HG03469 (cell line): ENCODE data around the gene RPS6KA5.
"Not testable (repeated sequence)": the region's sequence is repeated elsewhere in the genome, so short reads cannot be mapped to it uniquely, and the experiment has no call there.

Experiments used
- ATAC-seq: cut with Tn5 transposase; IDR thresholded peaks from one replicate; pipeline ENCODE4 v1.9.1; 2021; ENCODE audit warnings: mild to moderate bottlenecking, moderate library complexity, moderate number of reproducible peaks; ENCODE audit not compliant: unreplicated experiment

Gene RPS6KA5

DNA sequence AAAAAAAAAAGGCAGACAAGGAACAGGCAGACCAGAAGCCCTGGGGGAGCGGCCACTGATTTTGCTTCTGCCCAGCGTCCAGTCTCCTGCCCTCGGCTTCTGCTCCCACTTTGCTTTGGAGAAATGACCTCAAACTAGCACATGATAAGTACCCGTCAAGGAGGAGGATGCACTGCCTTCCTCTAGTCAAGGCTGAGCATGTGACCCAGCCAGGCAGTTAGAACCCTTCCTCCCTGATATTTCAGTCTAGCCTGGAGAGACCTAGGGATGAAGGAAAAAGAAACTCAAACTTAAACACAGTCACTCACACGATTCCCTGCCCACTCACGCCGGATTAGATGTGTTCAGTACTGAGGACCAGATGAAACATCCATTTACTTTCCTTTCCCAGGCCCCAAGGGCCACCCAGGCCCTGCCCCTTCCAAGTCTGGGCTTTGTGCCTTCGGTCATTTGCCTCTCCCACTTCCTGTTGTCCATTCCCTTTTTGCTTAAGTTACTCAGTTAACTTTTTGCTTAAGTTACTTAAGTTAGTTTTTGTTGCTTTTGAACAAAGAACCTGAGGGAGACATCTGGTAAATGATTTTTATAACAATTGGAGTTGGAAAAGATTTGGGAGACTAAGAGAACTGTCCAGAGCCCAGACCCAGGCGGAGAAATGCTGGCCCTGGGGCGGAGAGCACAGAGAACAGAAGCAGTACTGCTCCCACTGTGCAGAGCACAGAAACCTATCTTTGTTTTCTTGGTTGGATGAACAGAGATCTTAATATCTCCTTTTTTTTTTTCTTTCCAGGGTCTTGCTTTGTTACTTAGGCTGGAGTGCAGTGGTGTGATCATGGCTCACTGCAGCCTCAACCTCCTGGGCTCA lies 221.2 kb downstream of the RPS6KA5 start:
- no peak for ATAC-seq

DNA sequence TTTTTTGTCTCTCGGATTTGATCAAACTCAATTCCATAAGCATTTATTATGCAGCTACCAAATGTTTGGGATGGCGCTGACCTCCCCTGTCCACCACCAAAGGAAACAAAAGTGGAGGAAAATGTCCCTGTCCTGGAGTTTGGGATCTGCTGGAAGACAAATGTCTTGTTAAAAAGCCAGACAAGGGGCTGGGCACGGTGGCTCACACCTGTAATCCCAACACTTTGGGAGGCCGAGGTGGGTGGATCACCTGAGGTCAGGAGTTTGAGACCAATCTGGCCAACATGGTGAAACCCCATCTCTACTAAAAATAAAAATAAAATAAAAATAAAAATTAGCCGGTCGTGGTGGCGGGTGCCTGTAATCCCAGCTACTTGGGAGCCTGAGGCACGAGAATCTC lies 221.9 kb downstream of the RPS6KA5 start:
- ATAC-seq, result not testable (repeated sequence)

DNA sequence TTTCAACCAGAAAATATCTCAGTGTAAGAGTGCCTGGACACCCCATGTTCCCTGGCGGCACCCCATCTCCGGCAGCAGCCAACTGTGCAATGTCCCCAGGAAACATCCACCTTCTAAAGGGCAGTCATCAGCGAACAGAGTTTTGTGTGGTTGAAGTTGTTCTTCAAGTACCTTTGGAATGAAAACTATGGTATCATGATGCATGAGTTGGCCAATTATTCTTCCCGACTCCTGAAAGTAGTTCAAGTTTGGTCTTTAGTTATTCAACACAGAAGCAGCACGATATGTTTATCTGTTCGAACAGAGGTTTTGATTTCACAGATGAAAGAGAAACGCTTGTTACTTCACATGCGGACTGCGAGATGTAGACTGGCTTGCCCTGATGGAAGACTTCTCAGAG lies 223.1 kb downstream of the RPS6KA5 start:
- ATAC-seq, result no peak

DNA sequence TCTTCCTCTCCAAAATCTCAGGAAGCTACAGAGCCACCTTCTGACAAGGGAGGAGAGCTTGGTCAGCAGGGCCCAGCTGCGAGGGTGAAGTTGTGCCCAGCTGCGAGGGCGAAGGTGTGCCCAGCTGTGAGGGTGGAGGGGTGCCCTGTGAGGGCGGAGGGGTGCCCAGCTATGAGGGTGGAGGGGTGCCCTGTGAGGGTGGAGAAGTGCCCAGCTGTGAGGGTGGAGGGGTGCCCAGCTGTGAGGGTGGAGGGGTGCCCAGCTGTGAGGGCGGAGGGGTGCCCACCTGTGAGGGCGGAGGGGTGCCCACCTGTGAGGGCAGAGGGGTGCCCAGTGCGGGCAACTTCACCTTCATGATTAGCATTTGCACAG lies 223.8 kb downstream of the RPS6KA5 start:
- ATAC-seq, result no peak

DNA sequence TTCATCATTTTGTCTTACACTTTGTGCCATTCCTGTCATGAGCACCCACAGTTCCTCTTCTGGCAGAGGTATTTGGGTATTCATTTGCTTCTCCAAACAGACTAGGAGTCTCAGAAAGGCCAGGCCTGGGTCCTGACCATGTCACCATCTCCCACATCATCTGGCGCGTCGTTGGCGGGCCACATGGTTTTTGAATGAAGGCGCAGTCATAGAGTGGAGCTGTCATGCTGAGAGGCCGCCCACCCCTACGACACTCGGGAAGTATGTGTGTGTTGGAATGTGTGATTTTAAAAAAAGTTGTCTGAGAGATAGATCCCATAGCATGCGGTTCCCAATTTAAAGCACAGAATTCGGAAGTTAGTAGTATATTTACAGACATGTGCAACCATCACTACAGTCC lies 228.6 kb downstream of the RPS6KA5 start:
- no peak for ATAC-seq

DNA sequence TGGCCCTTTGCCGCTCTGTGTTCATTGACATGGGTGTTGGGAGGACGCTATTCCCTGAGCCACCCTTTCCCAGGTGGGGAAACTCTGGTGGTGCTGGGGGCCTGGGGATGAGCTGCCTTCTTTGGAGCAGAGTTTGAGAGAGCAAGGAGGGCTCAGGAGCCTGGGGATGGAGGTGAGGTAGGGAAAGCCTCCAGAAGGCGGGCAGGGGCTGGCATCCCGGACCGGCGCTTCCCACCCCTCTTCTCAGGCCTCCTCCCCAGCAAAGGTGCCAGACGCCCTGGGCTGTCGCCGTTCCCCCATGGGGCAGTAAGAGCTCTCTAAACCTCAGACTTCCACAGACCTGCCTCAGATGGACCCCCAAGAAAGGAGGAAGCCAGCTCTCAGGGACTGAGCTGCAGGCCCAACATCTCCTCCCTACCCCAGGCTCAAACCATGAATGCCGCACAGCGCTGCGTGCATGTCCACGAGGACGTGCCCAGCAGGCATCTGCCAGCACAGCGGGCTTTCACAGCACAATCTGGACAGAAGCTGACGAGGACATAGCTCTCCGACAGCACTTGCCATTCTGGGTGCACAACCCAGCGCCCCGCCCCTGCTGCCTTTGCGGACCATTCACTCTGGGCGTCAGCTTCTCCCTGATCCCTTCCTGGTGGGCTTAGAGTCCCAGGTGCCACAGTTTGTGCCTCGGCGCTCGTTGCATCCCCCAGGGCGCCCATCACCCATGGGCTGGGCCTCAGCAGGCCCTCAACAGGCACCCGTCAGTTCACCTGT lies 229.3 kb downstream of the RPS6KA5 start:
- ATAC-seq, result no peak

DNA sequence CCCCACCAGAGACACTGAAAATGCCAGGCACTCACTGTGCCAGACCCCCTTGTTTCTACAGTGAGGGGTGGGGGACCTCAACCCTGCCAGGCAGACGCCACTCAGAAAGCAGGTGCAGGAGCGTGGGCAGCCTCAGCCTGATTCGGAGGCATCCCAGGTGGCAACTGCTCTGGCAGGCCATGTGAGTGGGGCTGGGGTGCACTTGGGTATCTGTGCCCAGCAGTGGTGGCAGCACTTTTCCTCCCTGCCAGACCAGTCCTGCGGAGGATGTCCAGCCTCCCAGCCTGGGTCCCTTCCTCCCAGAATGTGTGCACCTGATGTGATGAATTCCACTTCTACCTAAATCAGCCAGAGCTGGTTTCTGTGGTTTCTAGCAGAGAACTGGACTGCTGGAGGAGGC lies 230.8 kb downstream of the RPS6KA5 start:
- no peak for ATAC-seq

DNA sequence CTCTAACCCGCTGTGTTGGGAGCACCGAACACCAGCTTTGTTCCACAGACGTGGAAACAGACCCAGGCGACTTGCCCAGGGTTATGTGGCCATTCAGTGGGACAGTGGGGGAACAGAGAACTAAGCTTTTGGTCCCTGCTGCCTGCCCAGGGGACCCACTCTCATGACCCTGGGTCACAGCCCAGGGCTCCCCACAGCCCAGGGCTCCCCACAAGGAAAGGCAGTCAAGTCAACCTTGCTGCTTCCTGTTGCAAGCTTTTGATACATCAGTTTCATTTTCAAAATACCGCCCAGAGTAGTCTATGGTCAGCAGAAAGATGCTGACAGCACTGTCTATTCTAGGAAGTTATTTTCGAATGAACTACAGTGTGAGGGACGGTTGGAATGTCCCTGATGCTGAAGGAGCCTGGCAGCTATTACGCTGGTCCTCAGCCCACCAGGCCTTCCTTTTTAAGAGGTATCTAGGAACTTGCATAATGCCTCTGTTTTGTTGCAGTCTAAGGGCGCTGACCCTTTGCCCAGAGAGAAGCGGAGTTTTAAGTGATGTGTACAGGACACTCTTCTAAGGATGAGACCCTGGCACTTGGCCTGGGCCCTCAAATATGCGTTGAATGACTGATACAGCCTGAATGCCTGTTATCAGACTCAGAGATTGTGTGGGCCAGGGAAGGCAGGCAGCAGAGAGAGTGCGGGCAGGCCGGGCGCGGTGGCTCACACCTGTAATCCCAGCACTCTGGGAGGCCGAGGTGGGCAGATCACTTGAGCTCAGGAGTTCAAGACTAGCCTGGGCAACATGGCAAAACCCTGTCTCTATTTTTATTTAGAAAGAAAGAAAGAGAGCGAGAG lies 231.6 kb downstream of the RPS6KA5 start:
- no peak for ATAC-seq

DNA sequence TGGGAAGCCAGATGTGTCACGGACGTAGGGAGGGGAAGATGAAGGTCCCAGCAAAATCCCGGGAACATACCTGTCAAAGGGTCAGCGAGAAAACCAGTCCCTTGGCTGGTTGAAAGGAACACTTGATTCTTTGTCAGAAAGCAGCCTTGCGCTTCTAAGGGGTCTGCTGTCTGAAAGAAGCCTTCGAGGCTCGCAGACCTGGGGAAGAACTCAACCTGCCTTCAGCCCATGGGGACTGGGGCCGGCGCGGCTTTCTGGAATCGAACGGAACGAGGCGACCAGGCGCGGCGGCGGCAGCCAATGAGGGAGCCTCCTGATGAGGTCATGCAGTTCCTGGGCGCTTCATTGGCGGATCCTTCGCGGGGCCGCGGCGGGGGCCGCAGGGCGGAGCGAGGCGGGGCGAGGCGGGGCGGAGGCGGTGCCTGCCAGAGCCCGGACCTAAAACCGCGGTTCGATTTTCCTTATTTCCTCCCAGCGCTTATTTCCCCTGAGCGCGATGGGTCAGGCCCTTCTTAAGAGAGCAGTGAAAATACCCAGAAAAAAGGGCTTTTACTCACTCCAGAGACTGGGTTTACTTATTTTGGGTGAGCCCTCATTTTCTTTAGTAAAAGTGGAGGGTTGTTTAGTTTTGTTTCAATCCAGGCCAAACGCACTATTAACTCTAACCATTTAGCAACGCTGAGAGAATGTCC lies 232.4 kb downstream of the RPS6KA5 start:
- ATAC-seq, result peak; percentile 96

DNA sequence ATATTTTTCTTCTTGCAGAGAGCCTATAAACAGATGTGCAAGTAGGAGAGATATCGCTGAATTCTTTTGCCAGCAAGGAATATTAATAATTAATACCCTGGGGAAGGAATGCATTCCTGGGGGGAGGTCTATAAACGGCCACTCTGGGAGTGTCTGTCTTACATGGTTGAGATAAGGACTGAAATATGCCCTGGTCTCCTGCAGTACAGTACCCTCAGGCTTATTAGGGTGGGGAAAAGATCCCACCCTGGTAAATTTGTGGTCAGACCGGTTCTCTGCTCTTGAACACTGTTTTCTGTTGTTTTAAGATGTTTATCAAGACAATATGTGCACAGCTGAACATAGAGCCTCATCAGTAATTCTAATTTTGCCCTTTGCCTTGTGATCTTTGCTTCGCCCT lies 236.9 kb downstream of the RPS6KA5 start:
- ATAC-seq, result not testable (repeated sequence)

DNA sequence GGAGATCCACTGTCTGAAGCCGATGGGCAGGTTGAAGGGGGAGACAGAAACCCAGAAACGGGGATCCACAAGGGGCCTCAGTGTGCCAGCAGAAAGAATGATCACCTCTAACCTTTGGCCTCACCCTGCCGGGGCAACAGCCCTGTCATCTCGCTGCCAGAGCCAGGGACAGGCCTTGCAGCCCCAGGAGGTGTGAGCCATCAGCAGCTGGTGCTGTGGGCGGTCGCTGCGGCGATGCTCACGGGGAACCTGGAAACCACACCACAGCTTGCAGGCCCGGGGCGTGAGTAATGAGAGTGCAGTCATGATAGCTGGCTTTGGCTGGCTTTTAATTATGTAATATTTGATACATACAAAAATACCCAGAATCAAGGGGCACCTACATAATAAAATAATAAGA lies 239.5 kb downstream of the RPS6KA5 start:
- ATAC-seq, result no peak

DNA sequence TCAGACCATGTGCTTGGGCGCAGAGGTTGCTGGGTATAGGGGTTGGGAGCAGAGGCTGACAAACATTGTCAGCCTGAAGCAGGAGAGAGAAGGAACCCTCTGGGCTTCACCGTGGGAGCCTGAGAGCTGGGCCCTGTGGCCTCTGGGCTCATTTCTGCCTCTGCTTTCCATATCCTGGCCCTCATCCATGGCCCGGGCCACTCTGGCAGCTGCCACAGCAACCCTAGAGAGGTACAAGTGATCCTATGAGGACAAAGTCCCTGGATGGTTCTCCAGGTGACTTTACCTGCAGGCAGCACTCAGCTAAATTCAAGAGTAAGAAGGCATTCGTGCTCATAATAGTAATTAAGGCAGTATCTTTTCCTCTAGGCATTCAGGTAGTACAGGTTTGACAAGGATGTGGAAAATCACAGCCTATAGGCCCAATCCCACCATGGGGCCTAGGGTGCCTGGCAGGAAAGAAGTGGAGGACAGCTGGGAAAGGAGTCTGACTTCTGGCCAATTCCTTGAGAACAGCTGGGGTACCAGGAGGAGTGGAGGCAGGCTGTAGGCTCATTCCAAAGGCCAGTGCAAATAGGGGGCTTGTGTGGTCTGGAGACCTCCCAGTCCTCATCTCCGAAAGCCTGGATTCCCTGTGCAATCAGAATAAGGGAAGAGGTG lies 240.6 kb downstream of the RPS6KA5 start:
- no peak for ATAC-seq

DNA sequence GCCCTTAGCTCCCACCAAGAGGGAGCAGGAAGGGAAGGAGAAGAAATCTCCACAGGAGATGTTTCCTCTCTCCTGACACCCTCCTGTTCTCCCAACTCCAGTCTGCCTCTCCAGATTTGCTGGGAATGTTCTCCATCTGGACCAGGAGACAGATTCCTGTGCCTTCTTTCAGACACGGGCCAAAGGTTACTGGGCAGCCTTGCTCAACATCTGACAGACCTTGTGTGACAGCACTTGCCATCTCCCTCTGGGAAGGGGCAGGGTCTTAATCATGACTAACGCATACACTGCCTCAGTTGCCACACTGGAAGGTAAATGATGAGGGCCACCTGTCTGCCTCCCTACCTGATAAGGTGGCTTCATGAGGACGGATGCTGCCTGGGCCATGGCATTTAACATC lies 241.7 kb downstream of the RPS6KA5 start:
- ATAC-seq, result no peak

DNA sequence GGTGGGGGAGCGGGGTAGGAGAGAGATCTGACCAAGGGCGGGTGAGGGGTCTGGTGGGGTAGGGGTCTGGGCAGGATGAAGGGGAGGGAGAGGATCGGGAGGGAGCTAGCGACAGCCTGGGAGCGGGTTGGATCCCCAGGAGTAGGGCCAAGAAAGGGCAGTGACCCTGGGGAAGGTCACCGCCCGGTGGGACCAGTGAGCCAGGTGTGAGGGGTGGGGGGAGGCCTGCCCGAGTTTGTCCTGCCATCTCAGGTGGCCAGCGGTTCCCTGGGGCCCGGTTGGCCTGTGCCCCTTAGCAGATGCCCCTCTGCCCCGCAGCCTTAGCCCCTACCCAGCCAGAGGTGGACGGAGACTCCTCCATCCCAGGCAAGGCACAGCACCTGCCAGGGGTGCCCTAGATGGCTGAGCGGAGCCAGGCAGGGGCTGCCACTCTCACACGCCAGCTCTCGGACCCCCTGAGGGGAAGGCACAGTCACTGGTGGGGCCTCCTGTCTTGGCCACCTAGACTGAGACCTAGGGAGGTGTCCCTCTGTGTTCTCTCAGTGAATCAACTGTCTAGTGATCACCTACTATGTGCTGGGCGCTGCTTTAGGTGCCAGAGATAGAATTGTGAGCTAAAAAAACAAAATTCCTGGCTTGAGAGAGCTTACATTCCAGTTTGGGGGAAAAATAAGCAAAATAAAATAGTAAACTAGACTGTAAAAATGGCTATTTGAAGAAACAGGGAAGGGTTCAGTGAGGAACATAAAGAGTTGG lies 243.6 kb downstream of the RPS6KA5 start:
- ATAC-seq, result no peak

DNA sequence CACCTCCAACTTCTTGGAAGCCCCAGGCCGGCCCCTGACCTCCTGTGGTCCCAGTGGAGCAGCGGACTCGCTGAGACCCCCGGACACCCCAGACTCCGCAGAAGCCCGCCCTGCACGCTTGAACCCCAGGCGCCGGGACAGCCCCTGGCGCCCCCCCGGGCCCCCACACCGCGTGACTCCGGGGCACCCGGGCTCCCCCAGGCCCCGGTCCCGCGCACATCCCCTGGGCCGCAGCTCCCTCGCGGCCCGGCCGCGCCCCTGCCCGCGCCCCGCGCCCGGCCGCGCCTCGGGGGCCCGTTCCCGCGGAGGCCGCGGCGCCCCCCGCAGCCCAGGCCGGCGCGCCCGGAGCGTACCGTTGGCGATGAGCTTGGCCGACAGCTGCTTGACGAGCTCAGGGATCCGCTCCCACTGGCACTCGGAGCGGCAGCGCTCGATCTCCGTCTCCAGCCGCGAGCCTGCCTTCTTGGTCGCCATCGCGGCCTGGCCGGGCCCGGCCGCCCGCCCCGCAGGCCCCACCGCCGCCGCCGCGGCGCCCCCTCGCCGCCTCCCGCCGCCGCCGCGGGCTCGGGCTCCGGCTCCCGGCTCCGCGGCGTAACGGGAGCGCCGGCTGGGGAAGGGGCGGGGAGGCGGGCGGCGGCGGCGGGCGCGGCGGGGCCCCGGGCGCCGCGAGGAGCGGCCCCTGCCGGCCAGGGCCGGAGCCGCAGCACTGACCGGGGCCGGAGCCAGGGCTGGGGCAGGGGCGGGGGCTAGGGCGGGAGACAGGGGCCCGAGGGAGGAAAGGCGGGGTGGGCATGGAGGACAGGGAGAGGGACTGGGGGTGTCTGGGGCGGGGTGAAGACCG lies 244.4 kb downstream of the RPS6KA5 start, which contains the start of gene TTC7B:
Gene TTC7B (minus strand): TSS at position 609 of the 841 bp plus-strand sequence. CDS start 135 bp downstream, at position 474.
- no peak for ATAC-seq

DNA sequence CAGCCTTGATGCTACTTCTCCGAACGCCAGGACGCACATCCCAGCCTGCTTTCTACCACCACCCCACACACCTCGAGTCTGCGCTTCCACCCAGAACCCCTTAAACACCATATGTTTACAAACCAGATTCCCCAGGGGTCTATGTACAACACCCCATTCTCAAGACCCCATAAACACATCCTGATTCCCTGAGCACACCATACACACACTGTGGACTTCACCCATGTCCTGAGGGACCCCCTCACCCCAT lies 244.9 kb downstream of the RPS6KA5 start:
- ATAC-seq, result no peak

DNA sequence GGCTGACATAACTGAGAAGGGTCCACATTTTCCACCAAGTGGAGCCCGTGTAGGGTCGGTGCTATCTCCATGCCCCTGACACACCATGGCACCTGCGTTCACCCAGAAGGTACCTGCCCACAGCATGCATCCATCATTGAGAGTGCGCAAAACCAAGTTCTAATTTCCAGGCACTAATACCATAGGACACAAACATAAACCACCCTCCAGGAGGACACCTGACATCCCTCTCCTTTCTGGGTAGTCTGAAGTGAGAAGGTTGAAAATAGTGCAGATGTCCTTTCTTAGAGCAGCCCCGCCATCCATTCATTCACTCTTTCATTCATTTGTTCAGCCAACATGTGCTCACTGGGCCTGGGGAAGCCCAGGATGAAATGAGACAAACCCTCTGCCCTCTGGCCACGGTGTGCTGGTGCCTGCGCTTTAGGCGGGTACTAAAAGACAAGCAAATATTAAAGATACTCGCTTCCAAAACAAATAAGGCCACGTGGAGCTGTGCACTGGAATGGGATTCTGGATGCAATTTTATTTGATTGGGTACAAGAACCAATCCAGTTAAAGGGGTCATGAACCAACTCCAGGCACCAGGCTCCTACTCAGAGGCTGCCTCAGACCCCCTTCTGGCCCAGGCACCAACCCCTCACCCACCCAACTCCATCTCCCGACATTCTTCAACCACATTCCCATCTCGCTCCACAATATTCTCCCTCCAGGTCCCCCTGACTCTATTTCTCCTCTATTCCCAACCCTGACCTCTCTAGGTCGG lies 245.5 kb downstream of the RPS6KA5 start:
- no peak for ATAC-seq

DNA sequence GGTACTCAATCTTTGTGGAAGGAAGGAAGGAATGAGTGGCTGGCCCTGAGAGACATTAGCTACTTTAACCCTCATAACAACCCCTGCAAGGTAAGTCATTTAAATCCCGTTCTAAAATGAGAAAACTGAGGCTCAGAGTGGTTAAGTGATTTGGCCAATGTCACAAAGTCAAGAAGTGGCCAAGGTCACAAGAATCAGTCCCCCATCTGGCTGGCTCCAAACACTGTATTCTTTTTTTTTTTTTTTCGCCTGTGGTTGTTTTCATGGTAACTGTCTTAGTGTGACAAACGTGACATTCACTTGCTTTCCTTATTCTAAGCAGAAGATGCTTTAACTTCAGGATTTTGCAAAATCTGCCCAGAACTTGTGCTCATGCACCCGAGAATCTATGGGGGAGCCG lies 247.0 kb downstream of the RPS6KA5 start:
- ATAC-seq, result no peak
